Measurements from ENCODE around the gene TCTN3. TPM values are rescaled to one million over a fixed set of nuclear protein-coding genes. Genes with fewer than 3 reads are reported as not detected.

The TCTN3 gene
- total and polyA plus RNA-seq, 4 donors, result 15.1 to 18.3 (median 17.3) TPM

GRCh38 chr10:95655571-95656290 lies 38.0 kb downstream of the TCTN3 start:
- DNase-seq (ENCODE audit: low spot score), result no peak
- Histone ChIP-seq H3K9me3 (ENCODE audit: control insufficient read depth in 4 of 4, low read length in 3 of 4) (no peaks in the 10 kb centered on the region), H3K36me3 (ENCODE audit: control insufficient read depth in 4 of 4, insufficient read depth in 3 of 4, low read depth in 1 of 4, low read length in 3 of 4) (peaks cover 0 to 10% (median 7%) of the 10 kb centered on the region in 4 donors), H3K4me3 (ENCODE audit: low read depth in 1 of 3, low read length in 3 of 3) (peak overlapping the region; percentile 66 to 93 (median 76)), H3K27ac (ENCODE audit: low read depth in 1 of 2, low read length in 2 of 2) (no peak overlapping the region), H3K4me1 (ENCODE audit: control insufficient read depth in 4 of 4, insufficient read depth in 4 of 4, low read length in 3 of 4) (peaks cover 0 to 17% (median 3%) of the 10 kb centered on the region in 4 donors), H3K9ac (ENCODE audit: low read depth in 1 of 2, low read length in 2 of 2) (peak overlapping the region; percentile 22 to 24), H3K27me3 (ENCODE audit: control insufficient read depth in 4 of 4, insufficient read depth in 4 of 4, low read length in 3 of 4) (no peaks in the 10 kb centered on the region)
- TF ChIP-seq, protein P1, sequence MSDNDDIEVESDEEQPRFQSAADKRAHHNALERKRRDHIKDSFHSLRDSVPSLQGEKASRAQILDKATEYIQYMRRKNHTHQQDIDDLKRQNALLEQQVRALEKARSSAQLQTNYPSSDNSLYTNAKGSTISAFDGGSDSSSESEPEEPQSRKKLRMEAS (IDR thresholded peaks at IDR 0.05), result no peak
- TF ChIP-seq SP1 (IDR thresholded peaks at IDR 0.05), result no peak
- TF ChIP-seq REST (IDR thresholded peaks at IDR 0.05), result no peak
- TF ChIP-seq RXRA (IDR thresholded peaks at IDR 0.05), result no peak
- TF ChIP-seq EGR1 (IDR thresholded peaks at IDR 0.05; ENCODE audit: low read depth in 2 of 2), result no peak
- no peak for TF ChIP-seq HNF4G (IDR thresholded peaks at IDR 0.05)
- TF ChIP-seq CTCF (IDR thresholded peaks at IDR 0.05; ENCODE audit: low read depth, low read length, missing input control), result no peak
- no peak for TF ChIP-seq RAD21 (IDR thresholded peaks at IDR 0.05)
- TF ChIP-seq FOXA1 (IDR thresholded peaks at IDR 0.05), result no peak
- WGBS, result 15% methylated on average over 23 of the region's 23 CpGs

- TF ChIP-seq HNF4G (IDR thresholded peaks at IDR 0.05), result no peak
- Histone ChIP-seq H3K9ac (ENCODE audit: low read depth in 1 of 2, low read length in 2 of 2) (no peak overlapping the region), H3K4me3 (ENCODE audit: low read depth in 1 of 3, low read length in 3 of 3) (no peak overlapping the region), H3K4me1 (ENCODE audit: control insufficient read depth in 4 of 4, insufficient read depth in 4 of 4, low read length in 3 of 4) (peaks cover 0 to 17% (median 3%) of the 10 kb centered on the region in 4 donors), H3K36me3 (ENCODE audit: control insufficient read depth in 4 of 4, insufficient read depth in 3 of 4, low read depth in 1 of 4, low read length in 3 of 4) (peaks cover 0 to 13% (median 7%) of the 10 kb centered on the region in 4 donors), H3K27me3 (ENCODE audit: control insufficient read depth in 4 of 4, insufficient read depth in 4 of 4, low read length in 3 of 4) (no peaks in the 10 kb centered on the region), H3K27ac (ENCODE audit: low read depth in 1 of 2, low read length in 2 of 2) (no peak overlapping the region), H3K9me3 (ENCODE audit: control insufficient read depth in 4 of 4, low read length in 3 of 4) (no peaks in the 10 kb centered on the region)
- WGBS, result 96% methylated on average over 5 of the region's 5 CpGs
- DNase-seq (ENCODE audit: low spot score), result no peak
Observed at GRCh38 chr10:95653895-95654294, 39.8 kb downstream of the TCTN3 start.

DNA sequence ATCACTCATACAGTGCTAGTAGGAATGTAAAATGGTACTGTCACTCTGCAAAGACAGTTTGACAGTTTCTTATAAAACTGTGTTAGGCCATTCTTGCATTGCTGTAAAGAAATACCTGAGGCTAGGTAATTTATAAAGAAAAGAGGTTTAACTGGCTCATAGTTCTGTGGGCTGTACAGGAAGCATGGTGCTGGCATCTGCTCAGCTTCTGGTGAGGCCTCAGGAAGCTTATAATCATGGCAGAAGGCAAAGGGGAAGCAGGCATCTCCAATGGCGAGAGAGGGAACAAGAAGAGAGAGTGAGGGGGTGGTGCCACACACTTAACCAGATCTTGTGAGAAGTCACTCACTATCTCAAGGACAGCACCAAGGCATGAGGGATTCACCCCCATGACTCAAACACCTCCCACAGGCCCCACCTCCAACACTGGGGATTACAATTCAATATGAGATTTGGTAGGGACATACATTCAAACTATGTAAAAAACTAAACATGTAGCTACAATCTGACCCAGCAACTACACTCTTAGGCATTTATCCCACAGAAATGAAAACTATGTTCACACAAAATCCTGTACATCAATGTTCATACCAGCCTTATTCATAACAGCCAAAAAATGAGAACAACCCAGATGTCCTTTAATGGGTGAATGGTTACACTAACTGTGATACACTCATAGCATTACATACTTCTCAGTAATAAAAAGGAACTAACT lies 42.2 kb downstream of the TCTN3 start:
- no peaks in the 10 kb centered on the region for H3K27me3 ChIP-seq (ENCODE audit: control insufficient read depth in 4 of 4, insufficient read depth in 4 of 4, low read length in 3 of 4)
- H3K4me3 ChIP-seq (ENCODE audit: low read depth in 1 of 3, low read length in 3 of 3), result no peak overlapping the region
- H3K27ac ChIP-seq (ENCODE audit: low read depth in 1 of 2, low read length in 2 of 2), result no peak overlapping the region
- peaks cover 4 to 18% (median 12%) of the 10 kb centered on the region in 4 donors for H3K36me3 ChIP-seq (ENCODE audit: control insufficient read depth in 4 of 4, insufficient read depth in 3 of 4, low read depth in 1 of 4, low read length in 3 of 4)
- H3K9ac ChIP-seq (ENCODE audit: low read depth in 1 of 2, low read length in 2 of 2), result no peak overlapping the region
- H3K9me3 ChIP-seq (ENCODE audit: control insufficient read depth in 4 of 4, low read length in 3 of 4), result no peaks in the 10 kb centered on the region
- peaks cover 0 to 10% (median 1%) of the 10 kb centered on the region in 4 donors for H3K4me1 ChIP-seq (ENCODE audit: control insufficient read depth in 4 of 4, insufficient read depth in 4 of 4, low read length in 3 of 4)
- WGBS, result 95% methylated on average over 1 of the region's 1 CpG
- no peak for DNase-seq (ENCODE audit: low spot score)
- TF ChIP-seq HNF4A (conservative IDR thresholded peaks at IDR 0.05) (no peak), GABPA (IDR thresholded peaks at IDR 0.05 in 1 of 2, conservative IDR thresholded peaks at IDR 0.05 in 1 of 2) (no peak), ZBTB33 (IDR thresholded peaks at IDR 0.05) (no peak), CTCF (IDR thresholded peaks at IDR 0.05; ENCODE audit: low read depth, low read length, missing input control) (no peak), JUND (IDR thresholded peaks at IDR 0.05) (no peak), FOXA2 (IDR thresholded peaks at IDR 0.05) (no peak), EGR1 (IDR thresholded peaks at IDR 0.05; ENCODE audit: low read depth in 2 of 2) (no peak)
- TF ChIP-seq, protein P2, sequence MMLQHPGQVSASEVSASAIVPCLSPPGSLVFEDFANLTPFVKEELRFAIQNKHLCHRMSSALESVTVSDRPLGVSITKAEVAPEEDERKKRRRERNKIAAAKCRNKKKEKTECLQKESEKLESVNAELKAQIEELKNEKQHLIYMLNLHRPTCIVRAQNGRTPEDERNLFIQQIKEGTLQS (IDR thresholded peaks at IDR 0.05), result no peak
